Gastroesophageal sphincter (tissue), 4 donors: ENCODE results near the gene U2AF2. TPM values are rescaled to one million over a fixed set of nuclear protein-coding genes. Genes with fewer than 3 reads are reported as not detected.

Experiments
- ATAC-seq: fragments of 150-250 bp; one replicate; pipeline ENCODE4 v1.9.1; 2016; ENCODE audit warnings: mild to moderate bottlenecking, moderate library complexity
- H3K27ac ChIP-seq, 4 donors: fragments of 200-600 bp; sonication (generic) in 3 of 4; 1 replicate in 3 of 4; 2 replicates in 1 of 4; pipeline ENCODE4 v1.5.1; 2016 to 2019
- H3K27me3 ChIP-seq: fragments of 200-600 bp; sonication (generic); one replicate; pipeline ENCODE4 v1.5.1; 2019
- H3K36me3 ChIP-seq, 2 donors: fragments of 200-600 bp; sonication (generic); one replicate each; pipeline ENCODE4 v1.5.1; 2019; ENCODE audit warnings: control low read depth in 1 of 2
- H3K4me1 ChIP-seq, 3 donors: fragments of 200-600 bp; sonication (generic); 1 replicate in 2 of 3; 2 replicates in 1 of 3; pipeline ENCODE4 v1.5.1; 2016 to 2019; ENCODE audit warnings: control low read depth in 2 of 3
- H3K4me3 ChIP-seq, 2 donors: fragments of 200-600 bp; sonication (generic); one replicate each; pipeline ENCODE4 v1.5.1; 2019; ENCODE audit warnings: mild to moderate bottlenecking in 1 of 2, moderate library complexity in 1 of 2
- H3K9me3 ChIP-seq, 3 donors: fragments of 200-600 bp; sonication (generic); one replicate each; pipeline ENCODE4 v1.5.1; 2017 to 2019; ENCODE audit warnings: control low read depth in 2 of 3
- CTCF ChIP-seq, 4 experiments: fragments of 200-600 bp in 2 of 4; fragments of 450-650 bp in 2 of 4; sonication (generic) in 1 of 4; IDR thresholded peaks; one replicate each; pipeline ENCODE4 v1.5.1; 2017 to 2019; ENCODE audit warnings: antibody characterized with exemption in 4 of 4, mild to moderate bottlenecking in 2 of 4, moderate library complexity in 2 of 4
- EP300 ChIP-seq: sonication (generic); formaldehyde crosslinking; IDR thresholded peaks from one replicate; pipeline ENCODE4 v1.6.1; 2017; ENCODE audit warnings: antibody characterized with exemption, mild to moderate bottlenecking
- POLR2A ChIP-seq, 2 donors: fragments of 450-650 bp; IDR thresholded peaks; one replicate each; pipeline ENCODE4 v1.6.1; 2017; ENCODE audit warnings: antibody characterized with exemption in 2 of 2, mild to moderate bottlenecking in 2 of 2, moderate library complexity in 1 of 2
- POLR2AphosphoS5 ChIP-seq: sonication (generic); formaldehyde crosslinking; IDR thresholded peaks from one replicate; pipeline ENCODE4 v1.6.1; 2017; ENCODE audit warnings: antibody characterized with exemption
- whole genome bisulfite sequencing, 2 donors: methylation state at CpG; one replicate each; pipeline ENCODE4 v1.1.5; 2018; ENCODE audit warnings: low coverage in 1 of 2; 5-methylcytosine and 5-hydroxymethylcytosine counted together
- total RNA-seq, 4 donors: library from RNA; depleted of rRNA; stranded (reverse); fragments of >200 nt; gene quantifications; one replicate each; pipeline ENCODE4 v1.1.0, GENCODE V29; 2016

U2AF2 gene
- total RNA-seq, 4 donors from 2014 or later, result 68.9 to 97.9 (median 91.4) TPM

GRCh38 chr19:55641426-55642152, 13.2 kb upstream of the U2AF2 start:
- peaks cover 0 to 19% of the 10 kb centered on the region in 2 donors for H3K36me3 ChIP-seq
- H3K27ac ChIP-seq, result peak overlapping the region; percentile 83 to 96 (median 93)
- TF ChIP-seq EP300, result no peak
- TF ChIP-seq POLR2A (IDR thresholded peaks at IDR 0.05), result no peak
- TF ChIP-seq CTCF (IDR thresholded peaks at IDR 0.05), result no peak
- no peak for TF ChIP-seq POLR2AphosphoS5
- H3K4me1 ChIP-seq, result peaks cover 3 to 94% (median 56%) of the 10 kb centered on the region in 3 donors
- 0 to 2% methylated on average over 2 to 24 of the region's 25 CpGs for WGBS, 2 donors
- H3K9me3 ChIP-seq, result no peaks in the 10 kb centered on the region
- H3K4me3 ChIP-seq, result peak overlapping the region; percentile 89 to 95
- no peaks in the 10 kb centered on the region for H3K27me3 ChIP-seq
- peak; percentile 3 for ATAC-seq

- Histone ChIP-seq H3K4me3 (peak overlapping the region; percentile 89 to 95), H3K27ac (peak overlapping the region; percentile 16 to 96 (median 93)), H3K36me3 (peaks cover 0 to 19% of the 10 kb centered on the region in 2 donors), H3K9me3 (no peaks in the 10 kb centered on the region), H3K27me3 (no peaks in the 10 kb centered on the region), H3K4me1 (peaks cover 3 to 94% (median 54%) of the 10 kb centered on the region in 3 donors)
- peak; percentile 5 for TF ChIP-seq POLR2AphosphoS5
- TF ChIP-seq POLR2A (IDR thresholded peaks at IDR 0.05), result peak in 1 of 2 donors; percentile 6
- TF ChIP-seq CTCF (IDR thresholded peaks at IDR 0.05), result no peak
- no peak for TF ChIP-seq EP300
- 0 to 1% methylated on average over 14 to 15 of the region's 65 CpGs for WGBS, 2 donors
- ATAC-seq, result peak; percentile 1
These were observed 12.5 kb upstream of the U2AF2 start for GRCh38 chr19:55642153-55643002.

- peak within 1 kb of the TSS; percentile 70 to 96 (median 93) for H3K27ac ChIP-seq
- peak within 1 kb of the TSS; percentile 89 to 95 for H3K4me3 ChIP-seq
- no peak for TF ChIP-seq EP300
- peak; percentile 67 for TF ChIP-seq POLR2AphosphoS5
- TF ChIP-seq CTCF (IDR thresholded peaks at IDR 0.05), result no peak
- TF ChIP-seq POLR2A (IDR thresholded peaks at IDR 0.05), result peak in 1 of 2 donors; percentile 11
- H3K36me3 ChIP-seq, result peaks cover 0 to 19% of the 10 kb centered on the region in 2 donors
- H3K4me1 ChIP-seq, result peaks cover 3 to 94% (median 50%) of the 10 kb centered on the region in 3 donors
- 0 to 2% methylated on average over 10 to 15 of the region's 56 CpGs for WGBS, 2 donors
- H3K27me3 ChIP-seq, result no peaks in the 10 kb centered on the region
- peak; percentile 61 for ATAC-seq
- no peaks in the 10 kb centered on the region for H3K9me3 ChIP-seq
These were observed 11.6 kb upstream of the U2AF2 start, which contains the start of gene ZNF581 for GRCh38 chr19:55643003-55643886. Gene ZNF581 (plus strand): TSS chr19:55643649. CDS start chr19:55644572, 923 bp downstream.

- TF ChIP-seq EP300 (no peak), CTCF (IDR thresholded peaks at IDR 0.05) (no peak), POLR2AphosphoS5 (no peak), POLR2A (IDR thresholded peaks at IDR 0.05) (no peak)
- no peak for ATAC-seq
- H3K4me1 ChIP-seq, result peaks cover 3 to 94% (median 53%) of the 10 kb centered on the region in 3 donors
These were observed 11.0 kb upstream of the U2AF2 start for GRCh38 chr19:55643887-55644176.

More at GRCh38 chr19:55643887-55644176, 11.0 kb upstream of the U2AF2 start:
- H3K27me3 ChIP-seq, result no peaks in the 10 kb centered on the region
- H3K4me3 ChIP-seq, result peak overlapping the region; percentile 89 to 95
- peak overlapping the region; percentile 70 to 96 (median 93) for H3K27ac ChIP-seq
- no peaks in the 10 kb centered on the region for H3K9me3 ChIP-seq
- WGBS, 2 donors, result 0% methylated on average over 11 of the region's 15 CpGs; no CpG with 5 or more reads in 1 of the 2 donors
- H3K36me3 ChIP-seq, result peaks cover 0 to 19% of the 10 kb centered on the region in 2 donors
